LNCaP clone FGC (cell line): ENCODE data around the gene REXO1.

Experiments used
- DNase-seq: peaks from one replicate; pipeline ENCODE4 v3.0.0-alpha.2; 2011; ENCODE audit warnings: low read depth
- H3K4me3 ChIP-seq: 2 replicates; pipeline ENCODE4 v1.5.1; 2011; ENCODE audit warnings: mild to moderate bottlenecking, low read depth, low read length, control low read depth
- TF ChIP-seq, protein P1 (sequence below): IDR thresholded peaks from 2 replicates; pipeline ENCODE4 v1.5.1; 2012; ENCODE audit warnings: mild to moderate bottlenecking; ENCODE audit not compliant: control insufficient read depth, insufficient read depth; ENCODE audit errors: extremely low read depth

Gene REXO1

DNA sequence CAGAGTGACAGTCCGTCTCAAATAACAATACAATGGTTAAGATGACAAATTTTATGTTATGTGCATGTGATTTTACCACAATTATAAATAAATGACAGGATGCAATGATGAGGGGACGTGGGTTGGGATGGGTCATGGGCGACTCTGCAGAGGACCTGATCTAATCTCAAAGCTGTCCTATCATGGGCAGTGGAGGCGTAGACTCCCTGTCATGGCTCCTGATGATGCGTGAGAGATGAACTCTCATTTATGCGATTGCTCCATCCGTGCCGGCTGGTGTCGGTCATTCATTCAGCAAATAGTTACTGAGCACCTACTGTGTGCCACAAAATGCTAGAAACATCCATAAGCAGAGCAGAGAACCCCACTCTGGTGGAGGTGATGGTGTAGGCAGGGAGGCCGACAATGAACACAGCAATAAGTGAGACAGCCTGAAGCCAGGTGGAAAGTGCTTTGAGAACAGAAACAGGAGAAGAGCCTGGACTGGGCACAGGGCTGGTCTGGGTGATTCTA is 1.7 kb upstream of the REXO1 start:
- H3K4me3 ChIP-seq, result no peak overlapping the region
- TF ChIP-seq, protein P1, sequence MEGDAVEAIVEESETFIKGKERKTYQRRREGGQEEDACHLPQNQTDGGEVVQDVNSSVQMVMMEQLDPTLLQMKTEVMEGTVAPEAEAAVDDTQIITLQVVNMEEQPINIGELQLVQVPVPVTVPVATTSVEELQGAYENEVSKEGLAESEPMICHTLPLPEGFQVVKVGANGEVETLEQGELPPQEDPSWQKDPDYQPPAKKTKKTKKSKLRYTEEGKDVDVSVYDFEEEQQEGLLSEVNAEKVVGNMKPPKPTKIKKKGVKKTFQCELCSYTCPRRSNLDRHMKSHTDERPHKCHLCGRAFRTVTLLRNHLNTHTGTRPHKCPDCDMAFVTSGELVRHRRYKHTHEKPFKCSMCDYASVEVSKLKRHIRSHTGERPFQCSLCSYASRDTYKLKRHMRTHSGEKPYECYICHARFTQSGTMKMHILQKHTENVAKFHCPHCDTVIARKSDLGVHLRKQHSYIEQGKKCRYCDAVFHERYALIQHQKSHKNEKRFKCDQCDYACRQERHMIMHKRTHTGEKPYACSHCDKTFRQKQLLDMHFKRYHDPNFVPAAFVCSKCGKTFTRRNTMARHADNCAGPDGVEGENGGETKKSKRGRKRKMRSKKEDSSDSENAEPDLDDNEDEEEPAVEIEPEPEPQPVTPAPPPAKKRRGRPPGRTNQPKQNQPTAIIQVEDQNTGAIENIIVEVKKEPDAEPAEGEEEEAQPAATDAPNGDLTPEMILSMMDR, result no peak
- DNase-seq, result no peak

DNA sequence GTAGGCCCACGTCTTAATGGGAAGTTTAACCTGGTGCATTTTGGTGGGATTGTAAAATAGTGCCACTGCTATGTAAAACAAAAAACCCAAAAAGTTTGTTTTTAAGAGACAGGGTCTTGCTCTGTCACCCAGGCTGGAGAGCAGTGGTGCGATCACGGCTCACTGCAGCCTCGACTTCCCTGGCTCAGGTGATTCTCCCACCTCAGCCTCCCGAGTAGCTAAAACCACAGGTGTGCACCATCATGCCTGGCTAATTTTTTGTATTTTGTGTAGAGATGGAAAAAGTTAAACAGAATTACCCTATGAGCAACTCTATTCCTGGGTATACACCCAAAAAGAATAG is 820 bp upstream of the REXO1 start:
- no peak for DNase-seq
- TF ChIP-seq, protein P1, result no peak
- no peak overlapping the region for H3K4me3 ChIP-seq

DNA sequence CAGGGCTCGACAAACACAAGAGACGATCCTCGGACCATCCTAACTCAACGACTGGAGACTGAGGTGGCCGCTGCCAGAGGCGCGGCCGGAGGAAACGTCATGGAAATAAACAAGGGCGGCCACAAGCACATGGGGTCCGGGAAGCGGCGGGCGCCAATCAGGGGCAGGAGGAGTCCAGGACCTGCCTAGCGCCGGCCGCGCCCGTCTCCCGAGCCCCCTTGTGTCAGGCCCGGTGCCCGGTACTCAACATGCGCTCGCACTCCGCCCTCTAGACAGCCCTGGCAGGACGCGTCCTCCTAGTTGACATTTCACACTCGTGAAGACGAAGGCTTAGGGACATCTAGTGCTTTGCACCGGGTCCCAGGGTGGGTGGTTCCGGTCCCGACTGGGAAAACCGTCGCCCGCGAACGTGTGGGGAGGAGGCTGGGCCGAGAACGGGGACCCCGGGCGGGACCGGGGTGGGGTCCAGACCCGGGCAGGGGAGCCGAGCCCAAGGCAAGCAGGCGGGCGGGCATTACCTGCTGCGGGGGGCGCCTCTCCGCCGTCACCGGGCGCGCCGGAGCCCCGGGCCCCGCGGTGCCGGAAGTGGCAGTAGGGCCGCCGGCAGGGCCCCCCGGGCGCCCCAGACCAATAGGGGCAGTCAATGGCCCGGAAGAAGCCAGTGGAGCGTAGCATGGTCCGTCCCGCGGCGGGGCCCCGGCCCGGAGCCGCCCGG is 442 bp downstream of the REXO1 start:
- TF ChIP-seq, protein P1, result no peak
- H3K4me3 ChIP-seq, result peak overlapping the region; percentile 98
- DNase-seq, result no peak

DNA sequence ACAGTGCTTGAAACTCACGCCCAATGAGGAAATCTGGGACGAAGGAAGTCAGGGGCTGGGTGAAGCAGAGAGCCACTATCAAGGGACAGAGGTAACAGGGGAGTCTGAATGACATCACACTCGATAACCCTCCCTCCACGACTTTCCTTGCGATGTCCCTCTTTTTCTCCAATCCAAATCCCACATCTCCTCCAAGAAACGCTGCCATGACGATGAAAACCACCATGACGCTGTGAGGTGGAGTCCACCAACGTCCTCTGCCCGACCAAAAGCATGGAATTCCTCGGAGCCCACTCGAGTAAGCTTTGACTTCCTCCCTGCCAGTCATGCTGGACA is 967 bp downstream of the REXO1 start:
- TF ChIP-seq, protein P1, result no peak
- DNase-seq, result no peak
- peak overlapping the region; percentile 98 for H3K4me3 ChIP-seq

DNA sequence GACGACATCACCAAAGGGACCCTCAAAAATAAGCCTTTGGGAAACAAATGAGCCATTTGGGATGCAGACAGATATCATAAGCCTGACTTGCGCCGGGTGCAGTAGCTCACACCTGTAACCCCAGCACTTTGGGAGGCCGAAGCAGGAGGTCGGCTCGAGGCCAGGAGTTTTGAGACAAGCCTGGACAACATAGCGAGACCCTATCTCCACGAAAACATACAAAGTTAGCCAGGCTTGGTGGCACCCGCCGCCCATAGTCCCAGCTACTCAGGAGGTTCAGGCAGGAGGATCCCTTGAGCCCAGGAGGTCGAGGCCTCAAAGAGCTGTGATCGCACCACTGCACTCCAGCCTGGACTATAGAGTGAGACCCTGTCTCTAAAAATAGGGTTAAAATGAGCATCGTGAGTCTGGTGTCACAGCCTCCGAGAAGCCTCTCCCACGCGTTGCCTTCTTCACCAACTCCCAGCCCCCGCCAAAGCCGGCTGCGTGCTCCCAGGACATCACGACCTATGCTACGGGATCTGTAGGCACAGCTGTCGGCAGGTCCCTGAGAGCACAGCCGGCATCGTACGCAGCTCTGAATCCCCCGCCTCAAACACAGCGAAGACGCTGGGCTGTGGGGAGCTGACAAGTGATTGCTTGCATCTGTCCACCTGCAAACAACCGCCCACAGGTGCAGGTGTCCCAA is 1.6 kb downstream of the REXO1 start:
- no peak for DNase-seq
- TF ChIP-seq, protein P1, result no peak
- H3K4me3 ChIP-seq, result peak overlapping the region; percentile 98

DNA sequence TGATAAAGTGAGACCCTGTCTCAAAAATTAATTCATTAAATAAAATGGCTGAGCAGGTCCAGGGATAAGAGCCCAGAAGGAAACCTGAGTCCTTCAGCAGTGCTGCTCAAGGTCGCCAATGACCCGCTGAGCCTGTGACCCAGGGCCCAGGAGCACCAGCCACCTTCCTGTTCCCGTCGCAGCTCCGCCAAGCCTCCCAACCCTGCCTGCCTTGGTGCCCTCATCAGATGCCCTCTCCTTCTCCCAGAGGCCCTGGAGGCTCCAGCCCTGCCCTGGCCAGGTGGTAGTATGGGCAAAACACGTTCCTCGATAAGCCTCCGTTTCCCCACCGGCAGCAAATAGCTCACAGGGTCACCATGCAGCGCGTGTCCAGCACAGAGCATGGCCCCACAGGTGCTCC is 2.6 kb downstream of the REXO1 start:
- no peak overlapping the region for H3K4me3 ChIP-seq
- TF ChIP-seq, protein P1, result no peak
- no peak for DNase-seq
